Activated T-cell treated with anti-CD3 and anti-CD28 coated beads, Interleukin-2, amount 50 U/mL, for 24 hours (primary cell): ENCODE results near the gene CDHR2.

ENCODE experiments used
- DNase-seq: peaks from one replicate; pipeline ENCODE4 v3.0.0-alpha.2; 2020
- H3K27ac Mint-ChIP-seq: 2 replicates; pipeline ENCODE4 v1.8.0; 2020; ENCODE audit warnings: mild to moderate bottlenecking, mixed read lengths
- H3K27me3 Mint-ChIP-seq: 2 replicates; pipeline ENCODE4 v1.8.0; 2020; ENCODE audit warnings: mixed read lengths
- H3K36me3 Mint-ChIP-seq: 2 replicates; pipeline ENCODE4 v1.8.0; 2020; ENCODE audit warnings: low read depth, mixed read lengths
- H3K4me1 Mint-ChIP-seq: 2 replicates; pipeline ENCODE4 v1.8.0; 2020; ENCODE audit warnings: low read depth, mixed read lengths
- H3K4me3 Mint-ChIP-seq: 2 replicates; pipeline ENCODE4 v1.8.0; 2020; ENCODE audit warnings: mild to moderate bottlenecking, moderate library complexity, mixed read lengths
- H3K9me3 Mint-ChIP-seq: 2 replicates; pipeline ENCODE4 v1.8.0; 2020; ENCODE audit warnings: mixed read lengths

Gene CDHR2

GRCh38 chr5:176548967-176549444, at the start of gene CDHR2:
TSS of gene CDHR2 (plus strand) at chr5:176549342. CDS start at chr5:176565353, 16,011 bp downstream.
- Mint-ChIP-seq H3K9me3 (no peaks in the 10 kb centered on the region), H3K27me3 (no peaks in the 10 kb centered on the region), H3K36me3 (no peaks in the 10 kb centered on the region), H3K4me3 (no peak within 1 kb of the TSS), H3K4me1 (peaks cover 68% of the 10 kb centered on the region), H3K27ac (peak within 1 kb of the TSS; percentile 72)
- DNase-seq: no peak

GRCh38 chr5:176500511-176500910, 48.6 kb upstream of the CDHR2 start:
- Mint-ChIP-seq H3K4me3 (no peak overlapping the region), H3K4me1 (no peaks in the 10 kb centered on the region), H3K27ac (no peak overlapping the region), H3K27me3 (no peaks in the 10 kb centered on the region), H3K9me3 (no peaks in the 10 kb centered on the region), H3K36me3 (peaks cover 93% of the 10 kb centered on the region)
- DNase-seq: no peak

- Mint-ChIP-seq H3K4me3 (no peak overlapping the region), H3K9me3 (no peaks in the 10 kb centered on the region), H3K4me1 (no peaks in the 10 kb centered on the region), H3K36me3 (peaks cover 92% of the 10 kb centered on the region), H3K27ac (no peak overlapping the region), H3K27me3 (no peaks in the 10 kb centered on the region)
- DNase-seq: no peak
These were observed 47.8 kb upstream of the CDHR2 start for GRCh38 chr5:176501333-176501732.

- Mint-ChIP-seq H3K27ac (no peak overlapping the region), H3K9me3 (no peaks in the 10 kb centered on the region), H3K36me3 (peaks cover 91% of the 10 kb centered on the region), H3K4me1 (no peaks in the 10 kb centered on the region), H3K27me3 (no peaks in the 10 kb centered on the region), H3K4me3 (no peak overlapping the region)
- DNase-seq: no peak
These were observed 45.6 kb upstream of the CDHR2 start for GRCh38 chr5:176503496-176503895.

GRCh38 chr5:176507911-176508310, 41.2 kb upstream of the CDHR2 start:
- Mint-ChIP-seq H3K9me3 (no peaks in the 10 kb centered on the region), H3K4me1 (no peaks in the 10 kb centered on the region), H3K36me3 (peaks cover 70% of the 10 kb centered on the region), H3K27ac (no peak overlapping the region), H3K27me3 (no peaks in the 10 kb centered on the region), H3K4me3 (no peak overlapping the region)
- no peak for DNase-seq

- no peaks in the 10 kb centered on the region for H3K4me1 Mint-ChIP-seq
- H3K4me3 Mint-ChIP-seq: no peak overlapping the region
- no peak for DNase-seq
- H3K27ac Mint-ChIP-seq: no peak overlapping the region
- H3K9me3 Mint-ChIP-seq: no peaks in the 10 kb centered on the region
- H3K27me3 Mint-ChIP-seq: no peaks in the 10 kb centered on the region
- peaks cover 63% of the 10 kb centered on the region for H3K36me3 Mint-ChIP-seq
These were observed 40.5 kb upstream of the CDHR2 start for GRCh38 chr5:176508603-176509002.

GRCh38 chr5:176513788-176514187, 35.4 kb upstream of the CDHR2 start:
- Mint-ChIP-seq H3K36me3 (peaks cover 14% of the 10 kb centered on the region), H3K4me1 (peaks cover 4% of the 10 kb centered on the region), H3K4me3 (no peak overlapping the region), H3K27me3 (no peaks in the 10 kb centered on the region), H3K27ac (no peak overlapping the region), H3K9me3 (no peaks in the 10 kb centered on the region)
- no peak for DNase-seq

GRCh38 chr5:176514244-176514950, 34.7 kb upstream of the CDHR2 start:
- DNase-seq: no peak
- H3K4me1 Mint-ChIP-seq: peaks cover 4% of the 10 kb centered on the region
- H3K4me3 Mint-ChIP-seq: no peak overlapping the region
- H3K36me3 Mint-ChIP-seq: peaks cover 8% of the 10 kb centered on the region
- no peaks in the 10 kb centered on the region for H3K9me3 Mint-ChIP-seq
- no peaks in the 10 kb centered on the region for H3K27me3 Mint-ChIP-seq
- H3K27ac Mint-ChIP-seq: no peak overlapping the region

- Mint-ChIP-seq H3K36me3 (no peaks in the 10 kb centered on the region), H3K4me1 (peaks cover 4% of the 10 kb centered on the region), H3K27me3 (no peaks in the 10 kb centered on the region), H3K27ac (no peak overlapping the region), H3K4me3 (no peak overlapping the region), H3K9me3 (no peaks in the 10 kb centered on the region)
- DNase-seq: no peak
These were observed 33.7 kb upstream of the CDHR2 start for GRCh38 chr5:176515396-176515795.

GRCh38 chr5:176517053-176517661, 32.0 kb upstream of the CDHR2 start:
- H3K4me1 Mint-ChIP-seq: peaks cover 4% of the 10 kb centered on the region
- DNase-seq: no peak
- no peak overlapping the region for H3K4me3 Mint-ChIP-seq
- H3K9me3 Mint-ChIP-seq: no peaks in the 10 kb centered on the region
- no peaks in the 10 kb centered on the region for H3K36me3 Mint-ChIP-seq
- H3K27me3 Mint-ChIP-seq: no peaks in the 10 kb centered on the region
- peak overlapping the region; percentile 24 for H3K27ac Mint-ChIP-seq

- H3K27me3 Mint-ChIP-seq: no peaks in the 10 kb centered on the region
- H3K27ac Mint-ChIP-seq: no peak overlapping the region
These were observed 29.1 kb upstream of the CDHR2 start for GRCh38 chr5:176519810-176520720.

GRCh38 chr5:176521286-176521685, 27.9 kb upstream of the CDHR2 start:
- H3K9me3 Mint-ChIP-seq: no peaks in the 10 kb centered on the region
- no peak overlapping the region for H3K4me3 Mint-ChIP-seq
- H3K27me3 Mint-ChIP-seq: no peaks in the 10 kb centered on the region
- peaks cover 3% of the 10 kb centered on the region for H3K36me3 Mint-ChIP-seq
- peaks cover 9% of the 10 kb centered on the region for H3K4me1 Mint-ChIP-seq
- no peak for DNase-seq
- no peak overlapping the region for H3K27ac Mint-ChIP-seq

More at GRCh38 chr5:176519810-176520720, 29.1 kb upstream of the CDHR2 start:
- Mint-ChIP-seq H3K36me3 (no peaks in the 10 kb centered on the region), H3K9me3 (no peaks in the 10 kb centered on the region), H3K4me1 (peaks cover 9% of the 10 kb centered on the region), H3K4me3 (no peak overlapping the region)
- DNase-seq: no peak

- Mint-ChIP-seq H3K36me3 (peaks cover 7% of the 10 kb centered on the region), H3K27me3 (no peaks in the 10 kb centered on the region), H3K4me1 (peaks cover 9% of the 10 kb centered on the region), H3K27ac (no peak overlapping the region), H3K9me3 (no peaks in the 10 kb centered on the region), H3K4me3 (no peak overlapping the region)
- no peak for DNase-seq
These were observed 27.4 kb upstream of the CDHR2 start for GRCh38 chr5:176521699-176522263.

- peaks cover 29% of the 10 kb centered on the region for H3K36me3 Mint-ChIP-seq
- no peaks in the 10 kb centered on the region for H3K27me3 Mint-ChIP-seq
- no peak overlapping the region for H3K27ac Mint-ChIP-seq
- no peaks in the 10 kb centered on the region for H3K9me3 Mint-ChIP-seq
- peaks cover 17% of the 10 kb centered on the region for H3K4me1 Mint-ChIP-seq
- DNase-seq: no peak
- H3K4me3 Mint-ChIP-seq: no peak overlapping the region
These were observed 25.0 kb upstream of the CDHR2 start for GRCh38 chr5:176524138-176524537.
